ENCODE data around the gene ZCCHC7.

Gene ZCCHC7

DNA sequence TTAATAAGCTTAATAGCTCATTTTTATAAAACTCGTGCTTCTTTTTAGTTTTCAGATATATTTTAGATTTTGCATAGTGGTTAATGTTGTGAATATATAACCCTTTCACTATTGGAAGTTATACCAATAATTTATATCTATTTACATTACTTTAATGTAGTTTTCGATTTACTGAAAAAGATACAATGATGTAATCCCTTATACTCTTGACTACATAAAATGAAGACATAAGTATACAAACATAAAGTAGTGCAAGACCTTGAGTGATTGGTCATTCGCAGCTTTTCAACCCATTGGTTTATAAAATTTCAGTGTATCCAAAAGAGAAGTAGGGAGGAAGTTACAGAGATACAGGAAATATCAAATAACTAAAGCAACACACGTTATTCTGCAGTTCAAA is 217.8 kb downstream of the ZCCHC7 start:
- DNase-seq (ENCODE audit: low spot score) = no peak

DNA sequence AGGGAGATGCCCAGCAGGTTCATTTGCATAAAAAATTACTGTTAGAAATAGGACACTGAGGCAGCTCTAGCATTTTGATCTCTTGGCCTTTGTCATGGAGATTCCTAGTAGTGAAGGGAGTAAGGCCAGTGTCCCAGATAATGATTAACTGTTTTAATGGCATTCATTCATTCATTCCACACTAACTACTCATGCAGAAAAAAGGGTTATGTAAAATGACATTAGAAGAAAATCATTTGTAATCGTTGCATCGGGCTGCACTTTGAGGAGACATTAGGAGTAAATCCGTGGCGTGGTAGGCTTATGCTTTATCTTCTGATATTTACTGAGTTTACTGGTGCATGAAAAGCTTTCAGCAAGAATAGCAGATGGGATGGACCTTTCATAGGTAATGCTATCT is 219.5 kb downstream of the ZCCHC7 start:
- DNase-seq (ENCODE audit: low spot score) = no peak

DNA sequence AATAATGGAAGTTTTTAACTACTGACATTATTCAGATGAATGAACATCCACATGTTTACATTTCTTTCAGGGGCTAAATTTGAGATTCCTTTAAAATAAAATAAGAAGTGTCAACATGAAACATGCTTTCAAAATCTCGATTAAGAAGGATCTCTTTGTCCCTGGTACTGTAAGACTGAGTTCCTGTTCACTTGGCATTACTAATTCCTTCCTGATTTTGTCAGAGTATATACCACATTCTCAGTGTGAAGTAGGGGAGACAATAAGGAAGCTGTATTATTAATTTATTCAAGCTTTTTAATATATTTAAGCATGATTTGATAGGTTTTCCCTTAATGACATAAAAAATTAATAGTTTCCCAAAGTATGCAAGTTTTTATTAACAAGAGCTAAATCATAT is 220.6 kb downstream of the ZCCHC7 start:
- DNase-seq (ENCODE audit: low spot score) = no peak

DNA sequence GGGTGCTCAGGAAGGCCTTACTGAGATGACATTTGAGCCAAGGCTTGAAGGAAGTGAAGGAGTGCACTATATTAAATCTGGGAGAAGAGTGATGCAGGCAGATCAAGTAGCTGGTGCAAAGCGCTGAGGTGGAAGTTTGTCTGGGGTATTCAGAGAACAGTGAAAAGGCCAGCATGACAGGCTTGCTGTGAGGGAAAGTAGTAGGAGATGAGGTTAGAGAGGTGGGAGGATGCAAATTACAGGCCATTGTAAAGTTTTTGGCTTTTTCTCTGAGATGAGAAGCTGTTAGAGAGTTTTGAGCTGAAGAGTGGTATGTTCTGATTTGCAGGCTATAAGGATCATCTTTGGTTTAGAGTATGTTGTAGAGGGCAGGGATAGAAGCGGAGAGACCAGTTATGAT is 221.3 kb downstream of the ZCCHC7 start:
- DNase-seq (ENCODE audit: low spot score) = no peak

DNA sequence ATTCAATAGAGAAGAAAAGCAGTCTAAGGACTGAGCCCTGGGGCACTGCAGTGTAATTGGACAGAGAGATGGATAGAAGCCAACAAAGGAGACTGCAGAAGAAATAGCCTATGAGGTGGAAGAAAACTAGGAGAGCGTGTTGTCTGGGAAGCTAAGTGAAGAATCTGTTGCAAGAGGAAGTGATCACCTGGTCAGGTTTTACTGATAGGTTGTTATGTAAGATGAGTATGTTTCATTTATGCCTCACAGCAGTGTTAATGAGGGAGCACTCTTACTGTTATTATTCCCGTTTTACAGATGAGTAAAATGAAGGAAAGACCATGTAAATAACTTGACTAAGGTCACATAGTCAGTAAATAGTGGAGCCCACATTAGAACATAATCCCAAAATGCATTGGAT is 222.1 kb downstream of the ZCCHC7 start:
- no peak for DNase-seq (ENCODE audit: low spot score)

DNA sequence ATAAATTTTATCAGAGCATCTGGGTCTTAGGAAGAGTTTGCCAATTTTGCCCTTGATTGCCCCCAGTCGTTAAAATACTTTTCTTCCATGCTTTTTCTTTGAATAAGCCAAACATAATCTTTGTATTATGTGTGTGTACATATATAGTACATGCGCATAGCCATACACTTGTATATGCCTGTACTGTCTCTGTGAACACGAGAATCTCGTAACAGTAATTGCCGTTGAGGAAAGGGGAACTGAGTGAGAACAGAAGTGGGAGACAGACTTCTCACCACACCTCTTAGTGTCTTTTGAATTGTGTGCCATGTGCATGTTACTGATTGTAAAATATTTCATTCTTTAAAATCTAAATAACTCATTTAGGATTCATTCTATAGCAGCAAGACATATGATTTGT is 222.5 kb downstream of the ZCCHC7 start:
- DNase-seq (ENCODE audit: low spot score) = no peak

DNA sequence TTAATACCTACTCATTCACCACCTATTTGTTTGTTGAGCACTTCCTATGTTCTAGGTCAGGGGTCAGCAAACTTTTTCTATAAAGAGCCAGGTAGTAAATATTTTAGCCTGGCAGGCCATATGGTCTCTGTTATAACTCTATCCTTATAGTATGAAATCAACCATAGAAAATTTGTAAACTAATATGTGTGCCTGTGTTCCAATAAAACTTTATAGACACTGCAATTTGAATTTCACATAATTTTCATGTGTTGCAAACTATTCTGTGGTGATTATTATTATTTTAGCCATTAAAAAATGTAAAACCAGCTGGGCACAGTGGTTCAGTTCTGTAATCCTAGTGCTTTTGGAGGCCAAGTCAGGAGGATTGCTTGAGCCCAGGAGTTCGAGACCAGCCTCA is 223.3 kb downstream of the ZCCHC7 start:
- no peak for DNase-seq (ENCODE audit: low spot score)

DNA sequence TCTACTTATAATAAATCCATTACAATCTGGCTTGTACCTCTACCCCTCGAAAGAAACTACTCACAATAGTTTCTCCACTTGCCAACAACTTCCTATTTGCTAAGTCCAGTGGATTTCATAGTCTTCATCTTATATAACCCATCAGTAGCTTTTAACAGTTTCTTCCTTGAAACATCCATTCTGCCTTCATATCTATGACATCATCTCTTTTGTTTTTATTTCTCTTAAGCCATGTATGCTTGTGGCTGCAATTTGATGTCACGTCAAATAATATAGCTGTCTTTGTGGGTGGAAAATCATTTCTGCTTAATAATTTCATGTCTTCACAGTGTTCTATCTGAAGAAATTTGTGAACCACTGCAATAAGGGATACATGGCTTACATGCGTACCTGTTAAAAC is 224.7 kb downstream of the ZCCHC7 start:
- no peak for DNase-seq (ENCODE audit: low spot score)

DNA sequence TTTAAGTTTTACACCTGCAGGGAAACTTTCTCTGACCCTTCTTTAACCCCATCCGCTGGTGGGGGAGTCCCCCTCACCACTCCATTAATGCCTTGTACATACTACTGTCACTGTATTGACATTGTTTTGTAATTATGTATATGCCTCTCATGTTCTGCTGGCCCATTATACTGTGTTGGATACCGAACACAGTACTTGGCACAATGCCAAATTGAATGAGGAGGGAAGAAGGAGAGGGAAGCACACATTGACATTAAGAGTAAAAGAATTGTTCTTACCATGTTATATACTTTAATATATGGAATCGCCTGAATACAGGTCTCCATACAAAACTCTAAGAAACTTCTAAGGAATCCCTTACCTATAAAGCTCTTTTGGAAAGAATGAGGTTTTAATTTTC is 228.5 kb downstream of the ZCCHC7 start:
- no peak for DNase-seq (ENCODE audit: low spot score)

DNA sequence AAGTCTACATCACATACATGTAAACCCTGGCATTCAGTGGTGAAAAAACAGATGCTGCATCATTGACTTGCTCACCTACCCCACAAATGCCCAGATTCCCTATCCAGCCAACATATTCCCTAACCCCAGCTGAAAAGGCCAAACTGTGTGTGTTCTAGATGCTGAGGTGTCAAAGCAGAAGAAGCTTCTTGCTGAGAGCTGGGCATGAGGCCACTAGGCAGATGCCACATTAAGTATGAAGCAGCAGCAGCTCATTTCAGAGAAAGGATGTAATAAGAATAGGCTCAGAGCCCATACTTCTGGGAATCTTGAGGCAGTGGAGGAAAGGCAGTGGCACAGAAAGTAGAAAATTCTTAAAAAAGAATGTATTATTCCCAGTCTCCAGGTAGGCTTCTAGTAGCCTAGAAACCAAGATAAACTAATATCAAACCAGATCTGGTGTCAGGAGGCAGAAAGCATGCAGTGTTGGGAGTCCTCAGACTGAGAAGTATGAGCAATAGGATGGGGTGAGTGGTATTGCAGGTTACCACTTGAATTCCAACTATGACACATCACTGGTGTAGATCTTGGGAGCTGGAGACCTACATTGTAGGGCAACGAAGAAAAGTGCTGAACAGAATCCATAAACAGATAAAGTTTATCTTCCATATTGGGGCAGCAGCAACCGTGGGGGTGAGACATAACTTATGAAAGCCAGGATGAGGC is 230.3 kb downstream of the ZCCHC7 start:
- no peak for DNase-seq (ENCODE audit: low spot score)

DNA sequence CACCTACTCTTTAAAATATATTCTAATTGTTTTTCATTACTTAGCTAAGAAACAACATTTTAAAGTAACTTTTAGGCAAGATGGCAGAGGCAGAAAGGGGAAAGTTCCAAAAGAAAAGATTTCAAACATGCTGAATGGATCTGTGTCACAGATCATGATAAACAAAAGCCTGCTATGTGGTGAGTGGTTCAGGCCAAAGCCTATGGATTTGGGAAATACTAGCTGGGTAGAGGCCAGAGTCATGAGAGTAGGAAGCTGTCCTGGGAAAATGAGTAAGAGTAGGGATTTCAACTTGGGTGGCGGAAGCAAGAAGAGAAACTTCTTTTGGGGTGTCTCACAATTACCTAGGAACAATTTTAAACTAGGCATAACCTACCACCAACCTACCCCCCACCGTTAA is 233.4 kb downstream of the ZCCHC7 start:
- DNase-seq (ENCODE audit: low spot score) = no peak

DNA sequence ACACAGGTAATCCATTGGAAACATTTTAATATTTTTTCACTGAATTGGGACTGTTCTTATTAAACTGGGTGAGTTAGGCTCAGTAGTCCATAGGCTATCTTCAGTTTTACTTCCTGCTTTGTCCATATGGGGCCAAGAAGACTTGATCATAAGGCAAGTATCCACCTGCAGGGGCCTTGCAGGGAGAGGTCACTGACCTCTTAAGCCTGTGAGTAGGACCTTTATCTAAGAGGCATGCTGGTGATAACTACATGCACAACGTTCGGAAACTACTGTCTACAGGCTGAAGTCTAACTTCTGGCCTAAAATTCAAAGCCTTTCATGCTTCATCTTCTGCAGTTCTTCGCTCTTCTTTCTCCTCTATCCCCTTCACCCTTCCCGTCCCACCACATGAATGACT is 242.1 kb downstream of the ZCCHC7 start:
- no peak for DNase-seq (ENCODE audit: low spot score)

DNA sequence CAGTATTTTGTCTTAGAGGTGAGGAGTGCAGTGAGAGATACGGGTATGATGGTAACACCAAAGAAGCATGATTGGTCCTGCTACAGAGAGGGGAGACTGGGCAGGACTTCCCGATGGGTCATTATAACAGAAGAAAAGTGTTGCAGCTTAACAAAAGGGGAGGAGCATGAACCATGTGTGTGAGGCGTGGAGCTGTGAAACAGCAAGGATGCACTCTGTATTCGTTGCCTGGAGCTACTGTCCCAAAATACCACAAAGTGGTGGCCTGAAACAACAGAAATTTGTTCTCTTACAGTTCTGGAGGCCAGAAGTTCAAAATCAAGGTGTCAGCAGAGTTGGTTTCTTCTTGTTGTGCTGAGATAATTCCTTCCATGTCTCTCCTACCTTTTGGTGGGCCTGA is 242.8 kb downstream of the ZCCHC7 start:
- no peak for DNase-seq (ENCODE audit: low spot score)

DNA sequence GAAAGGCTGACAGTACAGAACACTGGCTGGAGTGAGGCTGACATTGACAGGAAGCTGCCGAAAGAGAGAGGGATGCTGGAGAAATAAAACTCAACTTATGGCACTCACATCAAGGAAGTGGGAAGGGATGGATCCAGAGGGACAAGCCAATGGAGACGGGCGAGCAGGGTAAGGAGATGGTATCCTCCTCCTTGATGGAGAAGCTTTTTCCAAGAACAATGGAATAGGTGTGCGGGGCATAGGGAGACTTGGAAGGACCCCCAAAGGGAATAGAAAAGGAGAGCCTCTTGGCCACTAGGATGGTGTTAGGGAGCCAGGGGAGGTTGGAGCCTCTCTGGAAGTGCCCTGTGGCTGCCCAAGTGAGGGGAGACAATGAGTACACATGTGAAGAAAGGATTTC is 243.8 kb downstream of the ZCCHC7 start:
- DNase-seq (ENCODE audit: low spot score) = no peak

DNA sequence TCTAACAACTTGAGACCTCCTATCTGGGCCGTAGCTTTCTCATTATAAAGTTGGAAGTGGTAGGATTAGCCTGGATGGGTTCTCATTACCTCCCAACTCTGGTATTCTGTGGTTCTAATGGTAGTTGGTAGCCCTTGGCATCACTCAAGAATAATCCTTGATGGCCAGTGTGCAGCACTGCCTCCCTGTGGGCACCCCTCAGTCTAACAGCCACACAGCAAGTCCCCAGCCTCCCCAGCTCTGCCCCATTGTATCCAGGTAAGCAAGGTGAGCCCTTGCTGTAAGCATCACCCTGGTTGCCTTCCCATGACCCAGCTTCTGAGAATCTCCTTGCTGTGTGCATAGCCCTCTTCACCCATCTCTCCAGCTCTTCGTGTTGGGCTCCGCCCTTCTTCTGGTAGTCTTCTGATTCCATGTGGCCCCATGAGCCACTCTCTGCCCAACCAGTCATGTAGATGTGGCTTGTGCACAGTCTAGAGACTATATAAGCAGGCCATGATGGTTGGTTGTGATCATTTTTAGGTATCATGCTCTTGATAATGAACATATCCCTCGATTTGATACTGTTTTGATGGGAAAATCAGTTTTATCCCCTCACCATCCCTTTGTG is 244.5 kb downstream of the ZCCHC7 start:
- peak; percentile 66 for DNase-seq (ENCODE audit: low spot score)

DNA sequence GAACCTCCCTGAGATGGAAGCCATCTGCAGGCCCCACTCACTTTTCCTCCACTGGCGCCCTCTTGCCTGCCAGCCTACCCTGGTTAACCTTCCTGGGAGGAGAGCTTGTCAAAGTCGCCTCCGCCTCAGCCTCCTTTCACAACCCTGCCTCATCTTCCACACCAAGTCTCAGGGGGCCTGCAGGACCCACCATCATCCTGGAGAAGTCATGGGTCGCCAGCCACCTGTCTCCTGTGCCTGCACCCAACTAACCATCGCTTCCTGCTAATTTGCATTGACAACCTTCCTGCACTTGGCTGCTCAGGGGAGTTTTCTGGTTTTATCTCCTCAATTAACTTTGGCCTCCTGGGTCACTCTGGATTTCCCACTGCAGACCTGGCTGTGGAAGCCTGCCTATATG is 249.3 kb downstream of the ZCCHC7 start:
- DNase-seq (ENCODE audit: low spot score) = no peak

DNA sequence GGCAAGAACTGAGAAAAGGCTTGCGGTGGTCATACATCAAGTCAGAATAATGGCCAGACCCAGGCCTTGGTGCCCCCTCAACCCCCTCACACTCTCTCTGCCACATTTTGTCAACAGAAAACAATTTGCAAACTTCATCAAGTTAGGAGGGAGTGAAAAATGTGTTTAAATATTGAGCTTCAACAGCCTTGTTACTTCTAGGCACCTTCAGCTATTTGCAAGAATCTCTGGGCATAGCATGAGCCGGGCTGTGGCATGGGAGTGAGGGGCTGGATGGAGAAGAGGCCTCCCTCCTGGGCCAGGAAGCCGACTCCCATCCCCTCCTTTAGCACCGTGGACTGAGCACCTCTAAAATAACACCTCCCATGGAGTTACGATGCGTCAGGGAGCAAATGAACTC is 249.9 kb downstream of the ZCCHC7 start:
- no peak for DNase-seq (ENCODE audit: low spot score)

DNA sequence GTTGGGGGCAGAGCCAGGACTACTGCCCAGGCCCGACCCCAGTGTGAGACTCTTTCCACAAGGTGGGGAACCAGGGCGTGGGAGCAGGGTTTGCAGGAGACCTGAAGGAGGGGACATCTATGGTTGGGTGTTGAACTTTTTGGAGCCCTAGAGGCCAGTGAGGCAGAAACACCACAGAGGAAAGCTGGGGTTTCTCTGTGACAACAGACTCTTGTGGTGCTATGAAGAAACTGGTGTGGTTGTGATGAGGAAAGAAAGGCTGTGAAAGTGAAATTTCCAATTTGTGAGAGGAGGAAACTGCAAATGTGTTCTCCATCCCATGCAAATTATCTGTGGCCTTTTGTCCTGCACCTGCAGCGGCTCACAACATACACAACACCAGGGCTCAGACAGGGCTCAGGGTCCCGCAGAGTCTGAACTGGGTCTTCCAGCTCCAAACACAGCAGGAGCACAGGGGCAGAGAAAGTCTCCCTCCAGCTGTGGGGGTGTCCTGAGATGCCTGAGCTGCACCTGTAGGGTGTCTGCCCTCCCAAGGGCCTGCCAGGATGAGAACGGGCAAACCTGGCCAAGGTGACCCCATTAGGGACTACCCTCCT is 250.7 kb downstream of the ZCCHC7 start:
- DNase-seq (ENCODE audit: low spot score) = no peak

DNA sequence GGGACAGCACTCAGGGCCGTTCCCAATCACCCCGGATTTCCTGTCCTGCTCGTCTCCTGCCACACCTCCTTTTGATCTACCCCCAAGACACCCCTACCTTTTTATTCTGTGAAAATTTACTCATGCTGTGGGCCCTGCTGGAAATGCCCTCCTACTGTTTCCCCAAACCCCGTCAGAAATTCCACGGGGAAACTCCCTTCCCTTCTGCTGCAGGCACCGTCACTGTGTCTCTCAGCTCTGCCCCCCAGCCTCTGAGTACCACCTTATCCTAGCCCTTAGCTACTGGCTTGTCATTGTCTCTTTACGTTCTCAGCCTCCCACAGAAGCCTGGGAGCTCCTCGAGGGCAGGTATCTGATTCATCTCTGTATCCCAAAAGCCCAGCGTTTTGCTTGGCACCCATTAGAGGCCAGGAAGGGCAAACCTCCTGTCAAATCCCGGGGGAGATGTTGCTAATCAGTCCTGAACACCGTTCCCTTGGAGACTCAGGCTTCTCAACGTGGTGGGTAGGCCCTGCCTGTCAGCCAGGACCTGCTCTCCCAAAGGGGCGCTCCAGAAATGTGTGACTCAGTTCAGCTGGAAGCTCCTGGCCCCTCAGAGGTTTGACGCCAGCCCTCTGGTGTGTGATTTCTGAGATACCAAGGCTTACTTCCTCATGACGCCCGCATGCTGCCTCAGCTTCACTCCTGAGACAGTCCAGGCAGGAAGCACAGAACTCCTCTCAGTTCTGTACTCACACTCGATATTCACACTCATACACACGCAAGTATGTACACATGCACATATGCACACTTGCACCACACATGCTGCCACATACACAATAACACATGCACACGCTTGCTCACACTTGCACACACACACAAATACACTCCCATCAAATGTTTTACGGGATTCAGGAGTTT is 251.4 kb downstream of the ZCCHC7 start:
- no peak for DNase-seq (ENCODE audit: low spot score)

DNA sequence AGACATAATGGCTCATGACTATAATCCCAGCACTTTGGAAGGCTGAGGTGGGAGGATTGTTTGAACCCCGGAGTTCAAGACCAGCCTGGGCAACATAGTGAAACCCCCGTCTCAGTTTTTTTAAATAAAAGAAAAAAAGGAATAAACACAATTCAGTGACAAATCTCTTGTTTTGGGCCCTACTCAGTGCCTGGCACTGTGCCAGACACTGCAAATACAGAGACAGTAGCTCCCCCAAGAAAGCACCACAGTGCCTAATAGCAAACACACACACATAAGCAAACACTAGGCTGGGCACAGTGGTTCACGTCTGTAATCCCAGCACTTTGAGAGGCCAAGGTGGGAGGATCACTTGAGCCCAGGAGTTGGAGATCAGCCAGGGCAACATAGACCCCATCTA is 252.5 kb downstream of the ZCCHC7 start:
- DNase-seq (ENCODE audit: low spot score) = no peak

DNA sequence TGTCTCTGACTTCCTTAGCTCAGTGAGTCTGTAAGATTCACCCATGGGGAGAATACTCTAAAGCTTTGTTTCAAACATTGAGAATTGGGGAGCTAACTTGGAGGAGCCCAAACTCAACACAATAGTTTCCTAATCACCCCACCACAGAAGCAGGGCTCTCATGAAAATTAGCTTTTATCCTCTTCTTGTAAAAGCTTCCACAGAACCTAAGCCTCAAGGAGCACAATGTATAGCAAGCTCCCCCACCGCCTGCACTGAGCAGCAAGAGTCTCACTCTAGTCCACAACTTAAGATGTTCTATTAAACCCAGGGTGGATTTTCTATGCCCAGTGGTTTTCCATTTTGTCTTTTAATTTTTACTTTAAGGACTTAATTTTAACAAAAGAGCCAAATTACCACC is 253.2 kb downstream of the ZCCHC7 start:
- DNase-seq (ENCODE audit: low spot score) = no peak

DNA sequence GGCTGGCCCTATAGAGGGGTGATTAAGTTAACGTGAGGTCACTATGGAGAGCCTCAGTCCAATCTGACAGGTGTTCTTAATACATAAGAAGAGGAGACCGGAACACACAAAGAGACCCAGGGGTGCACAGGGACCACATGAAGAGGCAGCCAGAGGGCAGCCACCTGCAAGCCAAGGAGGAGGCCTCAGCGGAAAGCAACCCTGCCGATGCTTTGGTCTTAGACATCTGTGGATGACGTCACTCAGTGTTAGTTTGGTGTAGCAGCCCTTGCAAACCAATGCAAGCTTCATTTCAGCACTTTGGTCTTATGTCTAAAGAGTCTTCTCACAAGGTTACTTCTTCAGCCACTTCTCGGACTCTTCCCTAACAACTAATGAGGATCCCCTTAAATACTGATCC is 254.5 kb downstream of the ZCCHC7 start:
- DNase-seq (ENCODE audit: low spot score) = no peak
